CD14-positive monocyte (primary cell): ENCODE results near the gene ASPHD2. TPM values are rescaled to one million over a fixed set of nuclear protein-coding genes. Genes with fewer than 3 reads are reported as not detected.

Experiments
- DNase-seq, 3 donors: peaks; one replicate each; pipeline ENCODE4 v3.0.0-alpha.2; 2011 to 2022
- H2AFZ ChIP-seq: 2 replicates; pipeline ENCODE4 v1.6.0; 2012; ENCODE audit warnings: mild to moderate bottlenecking, low read depth, low read length, inconsistent platforms; ENCODE audit not compliant: insufficient read depth, poor library complexity, severe bottlenecking
- H3K27ac ChIP-seq, 2 donors: 1 replicate in 1 of 2; 2 replicates in 1 of 2; pipeline ENCODE4 v1.5.1; 2012 to 2013; ENCODE audit warnings: low read length in 2 of 2, control low read depth in 1 of 2, inconsistent platforms in 1 of 2, low read depth in 1 of 2, mild to moderate bottlenecking in 1 of 2
- H3K27me3 ChIP-seq, 2 donors: one replicate each; pipeline versions ENCODE4 v1.6.0 to v1.6.1; 2011 to 2013; ENCODE audit warnings: low read length in 2 of 2; ENCODE audit not compliant: control insufficient read depth in 2 of 2, insufficient read depth in 2 of 2
- H3K36me3 ChIP-seq, 2 donors: replicated peaks in 1 of 2; 1 replicate in 1 of 2; 2 replicates in 1 of 2; pipeline versions ENCODE4 v1.5.1 to v1.6.1; 2012 to 2013; ENCODE audit warnings: low read length in 2 of 2, control low read depth in 1 of 2, inconsistent platforms in 1 of 2, mild to moderate bottlenecking in 1 of 2; ENCODE audit not compliant: insufficient read depth in 2 of 2, control insufficient read depth in 1 of 2
- H3K4me1 ChIP-seq, 2 donors: 1 replicate in 1 of 2; 2 replicates in 1 of 2; pipeline versions ENCODE4 v1.5.1 to v1.6.1; 2012 to 2013; ENCODE audit warnings: low read length in 2 of 2, control low read depth in 1 of 2, inconsistent platforms in 1 of 2, mild to moderate bottlenecking in 1 of 2, moderate library complexity in 1 of 2; ENCODE audit not compliant: insufficient read depth in 2 of 2, control insufficient read depth in 1 of 2
- H3K4me2 ChIP-seq: replicated peaks from 2 replicates; pipeline ENCODE3; 2012; ENCODE audit warnings: low read length, moderate library complexity, mild to moderate bottlenecking; ENCODE audit not compliant: poor library complexity, severe bottlenecking; ENCODE audit errors: extremely low read depth
- H3K4me3 ChIP-seq, 3 experiments: fragments of 200-600 bp in 1 of 3; sonication (generic) in 1 of 3; replicated peaks in 1 of 3; 1 replicate in 2 of 3; 2 replicates in 1 of 3; pipeline ENCODE4 v1.5.1; 2011 to 2013; ENCODE audit warnings: low read length in 3 of 3, mild to moderate bottlenecking in 3 of 3, control low read depth in 2 of 3, low read depth in 2 of 3, inconsistent platforms in 1 of 3, moderate library complexity in 1 of 3
- H3K79me2 ChIP-seq: 2 replicates; pipeline ENCODE4 v1.6.0; 2012; ENCODE audit warnings: mild to moderate bottlenecking, control low read depth, inconsistent platforms, low read length, moderate library complexity; ENCODE audit not compliant: insufficient read depth
- H3K9ac ChIP-seq: 2 replicates; pipeline ENCODE4 v1.6.0; 2017; ENCODE audit warnings: low read length, mild to moderate bottlenecking; ENCODE audit not compliant: insufficient read depth, poor library complexity, severe bottlenecking
- H3K9me3 ChIP-seq, 2 donors: replicated peaks in 1 of 2; 1 replicate in 1 of 2; 2 replicates in 1 of 2; pipeline versions ENCODE4 v1.5.1 to v1.6.1; 2012 to 2013; ENCODE audit warnings: low read length in 2 of 2, control low read depth in 1 of 2; ENCODE audit not compliant: control insufficient read depth in 1 of 2, insufficient read depth in 1 of 2
- H4K20me1 ChIP-seq: 2 replicates; pipeline ENCODE4 v1.6.0; 2012; ENCODE audit warnings: mild to moderate bottlenecking, low read length, control low read depth, moderate library complexity; ENCODE audit not compliant: insufficient read depth
- H3K27ac Mint-ChIP-seq, 7 donors: one replicate each; pipeline ENCODE4 v1.8.0; 2020; ENCODE audit warnings: mild to moderate bottlenecking in 7 of 7, mixed read lengths in 7 of 7, moderate library complexity in 6 of 7, inconsistent platforms in 2 of 7
- H3K27me3 Mint-ChIP-seq, 3 donors: one replicate each; pipeline ENCODE4 v1.8.0; 2021 to 2022; ENCODE audit warnings: low read depth in 3 of 3, mild to moderate bottlenecking in 3 of 3, mixed read lengths in 3 of 3, moderate library complexity in 3 of 3, inconsistent platforms in 1 of 3
- H3K36me3 Mint-ChIP-seq, 2 donors: one replicate each; pipeline ENCODE4 v1.8.0; 2020; ENCODE audit warnings: mixed read lengths in 2 of 2, inconsistent platforms in 1 of 2, mild to moderate bottlenecking in 1 of 2
- H3K4me1 Mint-ChIP-seq: one replicate; pipeline ENCODE4 v1.8.0; 2020; ENCODE audit warnings: mild to moderate bottlenecking, mixed read lengths
- H3K4me3 Mint-ChIP-seq, 2 donors: one replicate each; pipeline ENCODE4 v1.8.0; 2020; ENCODE audit warnings: mild to moderate bottlenecking in 2 of 2, mixed read lengths in 2 of 2, moderate library complexity in 1 of 2
- H3K9me3 Mint-ChIP-seq, 7 donors: one replicate each; pipeline ENCODE4 v1.8.0; 2020 to 2022; ENCODE audit warnings: mixed read lengths in 7 of 7, mild to moderate bottlenecking in 6 of 7, moderate library complexity in 6 of 7, inconsistent platforms in 2 of 7
- CTCF ChIP-seq: fragments of 200-600 bp; IDR thresholded peaks from one replicate; pipeline ENCODE4 v1.8.0; 2022; ENCODE audit warnings: antibody characterized with exemption, mild to moderate bottlenecking
- WGBS: methylation state at CpG from one replicate; pipeline ENCODE4 v1.1.5; 2013; ENCODE audit warnings: missing lambda C conversion rate; ENCODE audit not compliant: insufficient coverage; 5-methylcytosine and 5-hydroxymethylcytosine counted together
- intact Hi-C, 2 donors: fragments of 100-400 bp; cut with micrococcal nuclease; formaldehyde crosslinking; loops; one replicate each; pipeline versions ENCODE4 v1.15.0 to v1.15.1; 2023
- polyA plus RNA-seq, 3 donors: library from polyadenylated mRNA; depleted of rRNA in 1 of 3; unstranded in 2 of 3; stranded (reverse) in 1 of 3; fragments of 300-500 nt in 2 of 3; fragments of >200 nt in 1 of 3; fragmentation: Illumina TruSeq in 2 of 3; gene quantifications; 1 replicate in 2 of 3; 2 replicates in 1 of 3; pipeline ENCODE4 v1.2.3, GENCODE V29; 2012 to 2021

ASPHD2 gene
- polyA plus RNA-seq, 3 donors = 2.6 to 6.2 (median 4.1) TPM

DNA sequence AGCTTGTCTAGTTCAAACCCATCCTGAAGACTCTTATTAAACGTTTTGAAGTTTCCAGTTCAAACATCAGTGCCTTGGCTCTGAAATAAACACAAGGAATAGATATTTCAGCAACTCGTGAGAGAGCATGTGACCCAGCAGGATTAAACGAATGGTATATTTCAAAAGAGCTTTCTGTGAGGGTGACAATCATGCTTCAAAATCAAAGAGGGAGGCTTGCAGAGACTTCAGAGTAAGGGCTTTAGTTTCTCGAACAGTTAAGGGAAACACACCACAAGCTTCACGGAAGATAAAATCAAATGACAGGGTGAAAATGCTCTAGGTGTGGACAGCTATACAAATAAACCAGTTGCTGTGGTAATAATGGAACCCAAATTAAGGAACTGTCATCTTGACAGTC lies 53.1 kb downstream of the ASPHD2 start:
- H3K4me1 ChIP-seq = peaks cover 62 to 73% of the 10 kb centered on the region in 2 donors
- H3K4me3 ChIP-seq = no peak overlapping the region
- H3K79me2 ChIP-seq = peaks cover 70% of the 10 kb centered on the region
- DNase-seq = no peak
- intact Hi-C loops = loop anchor here in 1 of 2 donors (5.0 kb wide), 2 partner anchors 50 to 110 kb away; partner anchors contain the start of gene TPST2
- H2AFZ ChIP-seq = no peak overlapping the region
- Mint-ChIP-seq H3K27ac (peak overlapping the region in 6 of 7 donors; percentile 40 to 98 (median 88)), H3K4me3 (no peak overlapping the region), H3K27me3 (no peaks in the 10 kb centered on the region), H3K4me1 (peaks cover 74% of the 10 kb centered on the region), H3K9me3 (no peaks in the 10 kb centered on the region), H3K36me3 (peaks cover 11 to 19% of the 10 kb centered on the region in 2 donors)
- 0% methylated on average over 2 of the region's 5 CpGs for WGBS
- no peak overlapping the region for H3K4me2 ChIP-seq
- no peaks in the 10 kb centered on the region for H3K9me3 ChIP-seq
- H3K27me3 ChIP-seq = no peaks in the 10 kb centered on the region
- H4K20me1 ChIP-seq = no peaks in the 10 kb centered on the region
- peaks cover 0 to 5% of the 10 kb centered on the region in 2 donors for H3K36me3 ChIP-seq
- peak overlapping the region in 1 of 2 donors; percentile 98 for H3K27ac ChIP-seq
- H3K9ac ChIP-seq = no peak overlapping the region
- no peak for TF ChIP-seq CTCF

DNA sequence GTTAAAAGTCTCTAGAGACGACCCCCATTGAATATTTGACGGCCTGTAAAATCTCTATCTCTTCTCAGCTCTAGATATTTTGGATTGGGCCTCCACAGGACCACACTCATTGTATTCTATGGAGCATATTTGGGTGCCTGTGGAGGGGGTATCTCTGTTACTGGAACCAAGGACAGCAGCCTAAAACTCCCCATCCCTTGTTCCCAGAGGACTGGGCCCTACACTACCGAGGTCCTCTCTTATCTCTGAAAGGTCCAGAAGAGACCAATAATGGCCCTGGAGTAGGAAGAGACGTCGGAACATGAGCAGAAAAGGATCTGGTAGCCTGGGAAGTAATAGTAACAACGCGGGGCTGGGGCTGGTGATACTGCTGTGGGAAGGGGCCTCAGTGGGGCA lies 54.0 kb downstream of the ASPHD2 start:
- 0% methylated on average over 4 of the region's 7 CpGs for WGBS
- Mint-ChIP-seq H3K9me3 (no peaks in the 10 kb centered on the region), H3K27me3 (no peaks in the 10 kb centered on the region), H3K27ac (peak overlapping the region; percentile 93 to 98 (median 97)), H3K36me3 (peaks cover 9 to 18% of the 10 kb centered on the region in 2 donors), H3K4me3 (peak overlapping the region; percentile 83 to 94), H3K4me1 (peaks cover 65% of the 10 kb centered on the region)
- no peaks in the 10 kb centered on the region for H3K9me3 ChIP-seq
- H3K4me3 ChIP-seq = peak overlapping the region; percentile 70 to 96 (median 88)
- peaks cover 59 to 65% of the 10 kb centered on the region in 2 donors for H3K4me1 ChIP-seq
- DNase-seq = no peak
- no peaks in the 10 kb centered on the region for H4K20me1 ChIP-seq
- peak overlapping the region; percentile 91 for H2AFZ ChIP-seq
- peak overlapping the region; percentile 75 to 98 for H3K27ac ChIP-seq
- H3K36me3 ChIP-seq = peaks cover 5 to 14% of the 10 kb centered on the region in 2 donors
- H3K9ac ChIP-seq = peak overlapping the region; percentile 96
- peaks cover 64% of the 10 kb centered on the region for H3K79me2 ChIP-seq
- TF ChIP-seq CTCF = no peak
- H3K27me3 ChIP-seq = no peaks in the 10 kb centered on the region
- peak overlapping the region; percentile 87 for H3K4me2 ChIP-seq
- intact Hi-C loops = loop anchor here in 1 of 2 donors (5.0 kb wide), 2 partner anchors 51 to 109 kb away; partner anchors contain the start of gene TPST2
